GM19035 (cell line): ENCODE measurements around the gene NCKAP5L.
"Not testable (repeated sequence)": the region's sequence is repeated elsewhere in the genome, so short reads cannot be mapped to it uniquely, and the experiment has no call there.

ENCODE experiments used
- ATAC-seq: cut with Tn5 transposase; IDR thresholded peaks from one replicate; pipeline ENCODE4 v1.9.1; 2021; ENCODE audit not compliant: unreplicated experiment

The NCKAP5L gene

GRCh38 chr12:49828133-49829091 is at the start of gene NCKAP5L:
TSS of gene NCKAP5L (minus strand) at chr12:49828413. CDS start at chr12:49804044, 24,369 bp downstream.
- peak; percentile 83 for ATAC-seq

GRCh38 chr12:49877066-49877465 is 48.9 kb upstream of the NCKAP5L start:
- ATAC-seq, result no peak

- ATAC-seq, result no peak
Measured at GRCh38 chr12:49876070-49876469, 47.9 kb upstream of the NCKAP5L start.

- no peak for ATAC-seq
Measured at GRCh38 chr12:49875115-49875720, 47.0 kb upstream of the NCKAP5L start.

GRCh38 chr12:49874142-49874897 is 46.1 kb upstream of the NCKAP5L start:
- ATAC-seq, result no peak

- no peak for ATAC-seq
Measured at GRCh38 chr12:49873361-49873934, 45.2 kb upstream of the NCKAP5L start.

- no peak for ATAC-seq
Measured at GRCh38 chr12:49872781-49873181, 44.6 kb upstream of the NCKAP5L start.

GRCh38 chr12:49872381-49872780 is 44.2 kb upstream of the NCKAP5L start:
- ATAC-seq, result no peak

GRCh38 chr12:49871811-49872251 is 43.6 kb upstream of the NCKAP5L start:
- ATAC-seq, result not testable (repeated sequence)

GRCh38 chr12:49871263-49871561 is 43.0 kb upstream of the NCKAP5L start:
- no peak for ATAC-seq

- ATAC-seq, result no peak
Measured at GRCh38 chr12:49870501-49871262, 42.5 kb upstream of the NCKAP5L start.

- no peak for ATAC-seq
Measured at GRCh38 chr12:49869816-49870500, 41.7 kb upstream of the NCKAP5L start.

GRCh38 chr12:49868952-49869815 is 41.0 kb upstream of the NCKAP5L start:
- ATAC-seq, result no peak

- ATAC-seq, result no peak
Measured at GRCh38 chr12:49868449-49868848, 40.2 kb upstream of the NCKAP5L start.

- ATAC-seq, result no peak
Measured at GRCh38 chr12:49867570-49868341, 39.5 kb upstream of the NCKAP5L start.

- no peak for ATAC-seq
Measured at GRCh38 chr12:49866859-49867569, 38.8 kb upstream of the NCKAP5L start.

GRCh38 chr12:49865782-49866135 is 37.5 kb upstream of the NCKAP5L start:
- ATAC-seq, result no peak
